HG02943 (cell line): Measurements from ENCODE around the gene BSN.

Source experiments
- ATAC-seq: cut with Tn5 transposase; IDR thresholded peaks from one replicate; pipeline ENCODE4 v1.9.1; 2021; ENCODE audit warnings: mild to moderate bottlenecking, low read depth, moderate library complexity; ENCODE audit not compliant: unreplicated experiment

Gene BSN

GRCh38 chr3:49711489-49711888 is 157.2 kb downstream of the BSN start:
- ATAC-seq = no peak

- no peak for ATAC-seq
Measured at GRCh38 chr3:49712166-49712565, 157.9 kb downstream of the BSN start.

- no peak for ATAC-seq
Measured at GRCh38 chr3:49712631-49713317, 158.5 kb downstream of the BSN start.

GRCh38 chr3:49713336-49714105 is 159.2 kb downstream of the BSN start:
- ATAC-seq = no peak

DNA sequence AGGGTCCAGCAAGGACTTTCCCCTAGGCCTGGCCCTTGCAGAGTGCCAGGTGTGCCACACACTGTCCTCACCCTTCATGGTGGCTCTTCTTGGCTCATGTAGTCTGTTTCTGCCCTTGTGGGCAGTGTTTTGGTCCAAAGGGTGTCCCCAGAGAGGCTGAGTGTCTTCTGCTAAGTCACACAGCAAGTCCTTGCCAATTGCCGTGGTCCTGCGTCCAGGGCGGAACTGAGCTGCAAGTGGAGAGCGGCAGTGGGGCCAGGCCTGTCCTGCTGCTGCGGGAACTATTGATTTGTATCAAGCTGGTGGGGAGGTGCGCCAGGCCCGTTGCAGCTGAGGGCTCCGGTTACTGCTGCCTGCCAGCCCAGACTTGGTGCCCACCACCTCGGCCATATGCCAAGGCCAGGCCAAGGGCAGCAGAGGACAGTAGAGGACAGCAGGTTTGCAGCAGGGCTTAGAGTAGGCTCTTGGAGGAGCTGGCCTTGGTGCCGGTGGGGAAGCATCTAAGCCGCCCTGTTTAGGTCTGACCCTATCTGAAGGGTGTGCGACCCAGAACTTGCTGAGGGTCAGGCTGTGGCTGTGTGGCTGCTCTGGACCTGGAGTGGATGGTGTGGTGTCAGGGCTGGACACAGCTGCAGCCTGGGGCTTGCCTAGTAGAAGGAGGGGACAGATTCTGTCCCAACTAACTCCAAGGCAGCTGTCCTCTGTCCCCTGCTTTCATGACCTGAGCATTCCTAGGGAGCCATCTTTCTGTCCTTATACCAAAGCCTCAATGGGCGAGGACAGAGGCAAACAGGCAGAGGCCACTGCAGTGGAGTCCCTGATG is 160.7 kb downstream of the BSN start:
- no peak for ATAC-seq

DNA sequence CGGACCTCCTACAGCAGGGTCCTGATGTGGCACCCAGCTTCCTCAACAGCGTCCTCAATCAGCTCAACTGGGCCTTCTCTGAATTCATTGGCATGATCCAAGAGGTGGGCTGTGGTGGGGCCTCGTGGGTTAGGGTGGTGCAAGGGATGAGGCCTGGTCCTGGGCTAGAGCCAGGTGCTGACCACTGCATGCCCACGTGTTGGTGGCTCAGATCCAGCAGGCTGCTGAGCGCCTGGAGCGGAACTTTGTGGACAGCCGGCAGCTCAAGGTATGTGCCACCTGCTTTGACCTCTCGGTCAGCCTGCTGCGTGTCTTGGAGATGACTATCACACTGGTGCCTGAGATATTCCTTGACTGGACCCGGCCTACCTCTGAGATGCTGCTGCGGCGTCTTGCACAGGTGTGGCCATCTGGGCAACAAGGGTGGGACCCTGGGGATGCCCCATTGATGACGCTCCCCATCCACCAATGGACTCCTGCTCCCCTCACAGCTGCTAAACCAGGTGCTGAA is 161.4 kb downstream of the BSN start:
- no peak for ATAC-seq

DNA sequence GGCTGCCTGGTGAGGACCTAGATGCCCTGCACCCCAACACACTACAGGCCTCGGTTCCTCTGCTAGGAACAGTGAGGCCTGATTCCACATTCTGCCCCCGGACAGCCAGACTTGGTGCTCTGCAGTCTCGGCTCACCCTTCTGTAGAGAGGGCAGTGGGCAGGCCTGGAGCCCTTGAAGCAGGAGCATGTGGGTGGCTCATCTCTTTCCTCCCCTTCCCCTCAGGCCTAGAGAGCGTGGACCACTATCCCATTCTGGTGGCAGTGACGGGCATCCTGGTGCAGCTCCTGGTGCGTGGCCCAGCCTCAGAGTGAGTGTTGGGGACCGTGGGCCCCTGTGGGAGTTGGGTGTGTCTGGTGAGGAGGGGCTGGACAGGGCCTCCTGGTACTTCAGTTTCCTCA is 161.9 kb downstream of the BSN start:
- ATAC-seq = no peak

- ATAC-seq = no peak
Measured at GRCh38 chr3:49716691-49717210, 162.5 kb downstream of the BSN start.

GRCh38 chr3:49717211-49717958 is 163.1 kb downstream of the BSN start:
- no peak for ATAC-seq

DNA sequence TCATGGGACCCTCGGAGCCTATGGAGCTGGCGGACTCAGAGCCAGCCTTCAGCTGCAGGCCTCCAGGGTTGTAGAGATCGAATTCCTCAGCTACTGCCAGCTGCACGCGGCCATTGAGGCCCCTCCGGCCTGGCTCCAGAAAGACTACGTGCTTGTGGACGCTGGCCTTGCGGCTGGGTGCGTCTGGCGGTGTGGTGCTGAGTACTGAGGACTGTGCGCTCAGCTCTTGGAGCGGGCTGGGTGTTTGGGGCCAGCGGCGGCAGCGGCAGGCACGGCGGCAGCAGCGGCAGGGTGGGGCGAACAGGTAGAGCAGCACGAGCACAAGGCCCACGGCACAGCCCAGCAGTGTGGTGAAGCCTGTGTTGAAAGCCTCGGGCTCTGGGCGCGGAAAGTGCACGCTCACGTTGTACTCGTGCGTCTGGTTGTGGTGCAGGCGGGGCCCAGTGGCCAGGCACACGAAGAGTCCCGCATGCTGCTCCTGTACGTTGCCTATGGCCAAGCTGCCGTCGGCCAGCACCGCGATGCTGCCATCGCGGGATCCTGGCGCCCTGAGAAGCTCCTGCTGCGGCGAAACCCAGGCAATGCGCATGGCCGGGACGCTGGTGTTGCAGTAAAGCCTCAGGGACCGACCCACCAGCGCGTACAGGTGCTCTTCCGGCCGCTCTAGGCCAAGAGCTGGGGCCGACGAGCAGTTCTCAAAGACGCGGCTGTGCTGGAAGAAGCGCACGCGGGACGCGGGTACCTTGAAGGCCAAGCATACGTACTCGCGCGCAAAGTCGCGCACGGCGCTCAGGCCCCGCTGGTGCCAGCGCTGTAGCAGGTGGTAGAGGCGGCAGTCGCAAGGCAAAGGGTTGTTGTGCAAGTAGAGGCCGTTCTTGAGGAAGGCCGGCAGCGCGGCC is 163.9 kb downstream of the BSN start:
- ATAC-seq = no peak

DNA sequence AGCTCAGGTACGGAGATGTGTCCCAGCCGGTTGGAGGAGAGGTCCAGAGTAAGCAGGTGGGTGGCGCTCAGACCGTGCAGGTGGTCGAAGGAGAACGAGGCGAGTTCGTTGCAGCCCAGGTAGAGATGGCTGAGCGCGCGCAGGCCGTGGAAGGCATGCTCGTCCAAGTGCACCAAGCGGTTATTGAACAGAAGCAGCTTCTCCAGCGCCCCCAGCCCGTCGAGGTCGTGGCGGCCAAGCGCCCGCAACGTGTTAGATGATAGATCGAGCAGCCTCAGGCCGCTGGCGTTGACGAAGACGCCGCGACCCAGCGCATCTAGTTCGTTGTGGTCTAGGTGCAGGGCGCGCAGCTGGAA is 164.6 kb downstream of the BSN start:
- no peak for ATAC-seq

- peak; percentile 46 for ATAC-seq
Measured at GRCh38 chr3:49719214-49719884, 165.1 kb downstream of the BSN start, which contains the start of gene AMIGO3. AMIGO3 (minus strand) TSS chr3:49719684; CDS start chr3:49719465, 219 bp downstream.
